HepG2 (cell line): Measurements from ENCODE around the gene NAT14. TPM values are rescaled to one million over a fixed set of nuclear protein-coding genes. Genes with fewer than 3 reads are reported as not detected.
A peak's percentile ranks its signal among the peaks of the same experiment; 100 is the strongest.

ENCODE experiments used
- ATAC-seq: fragments of 200-7000 bp; cut with Tn5 transposase; 3 replicates; pipeline ENCODE4 v1.9.1; 2020; ENCODE audit warnings: mild to moderate bottlenecking, moderate library complexity
- BruUV-seq: library from RNA; stranded (reverse); fragments of 400-500 nt; replicated peaks from 2 replicates; lab custom pipeline; 2021; lab: Mats Ljungman, UMichigan
- CTCF ChIA-PET: fragments of 300-600 bp; formaldehyde crosslinking; extraction: SDS; loops from one replicate; lab custom pipeline; 2021; ENCODE audit warnings: low total read pairs, inconsistent platforms, low intra/inter-chr PET ratio; lab: Yijun Ruan, JAX
- POLR2A ChIA-PET: fragments of 350-600 bp; sonication (Branson Sonifier 250); formaldehyde crosslinking; loops from one replicate; lab custom pipeline; 2020; ENCODE audit warnings: antibody characterized with exemption, inconsistent platforms; lab: Yijun Ruan, JAX
- DNase-seq: peaks from one replicate; pipeline ENCODE4 v3.0.0-alpha.2; 2015; ENCODE audit warnings: low spot score
- FAIRE-seq: peaks from 3 replicates; lab custom pipeline; 2011; peaks lifted over from hg19 to GRCh38; lab: Jason Lieb, UNC
- H2AFZ ChIP-seq: one replicate; pipeline ENCODE4 v1.6.1; 2011; ENCODE audit warnings: low read length, inconsistent platforms
- H3K27ac ChIP-seq: fragments of 300-600 bp; 3 replicates; pipeline ENCODE4 v1.8.0; 2011; ENCODE audit warnings: mixed run types, mild to moderate bottlenecking, mixed read lengths, low read length, inconsistent platforms; ENCODE audit not compliant: insufficient read depth; ENCODE audit errors: extremely low read length
- H3K27me3 ChIP-seq, 2 experiments: fragments of 200-600 bp in 1 of 2; 2 replicates in 1 of 2; 3 replicates in 1 of 2; pipeline versions ENCODE4 v1.6.0 to v1.8.0; 2011; ENCODE audit warnings: low read length in 2 of 2, mild to moderate bottlenecking in 2 of 2, moderate library complexity in 2 of 2, inconsistent platforms in 1 of 2; ENCODE audit not compliant: insufficient read depth in 2 of 2, control insufficient read depth in 1 of 2
- H3K36me3 ChIP-seq, 2 experiments: fragments of 200-600 bp in 1 of 2; replicated peaks in 1 of 2; 2 replicates in 1 of 2; 3 replicates in 1 of 2; pipeline versions ENCODE4 v1.5.1 to v1.8.0; 2011; ENCODE audit warnings: low read length in 2 of 2, inconsistent platforms in 1 of 2; ENCODE audit not compliant: insufficient read depth in 2 of 2, control insufficient read depth in 1 of 2
- H3K4me1 ChIP-seq: 2 replicates; pipeline ENCODE4 v1.5.1; 2012; ENCODE audit warnings: low read length, inconsistent platforms; ENCODE audit not compliant: insufficient read depth
- H3K4me2 ChIP-seq: 2 replicates; pipeline ENCODE4 v1.6.0; 2011; ENCODE audit warnings: low read depth, low read length, inconsistent platforms
- H3K4me3 ChIP-seq, 3 experiments: fragments of 200-600 bp in 1 of 3; sonication (generic), shearing (Covaris generic) in 1 of 3; replicated peaks in 1 of 3; 2 replicates each; pipeline ENCODE4 v1.5.1; 2011 to 2016; ENCODE audit warnings: low read length in 3 of 3, inconsistent platforms in 2 of 3, low read depth in 2 of 3, mild to moderate bottlenecking in 2 of 3, control low read depth in 1 of 3, mixed read lengths in 1 of 3; ENCODE audit not compliant: insufficient read depth in 1 of 3
- H3K79me2 ChIP-seq: one replicate; pipeline ENCODE4 v1.6.1; 2011; ENCODE audit warnings: low read length, inconsistent platforms; ENCODE audit not compliant: insufficient read depth
- H3K9ac ChIP-seq: 2 replicates; pipeline ENCODE4 v1.6.0; 2011; ENCODE audit warnings: mild to moderate bottlenecking, low read depth, low read length, inconsistent platforms; ENCODE audit not compliant: insufficient read depth
- H3K9me3 ChIP-seq: 2 replicates; pipeline ENCODE4 v1.5.1; 2012; ENCODE audit warnings: mild to moderate bottlenecking, low read length
- H4K20me1 ChIP-seq: 2 replicates; pipeline ENCODE4 v1.6.0; 2011; ENCODE audit warnings: inconsistent platforms, mild to moderate bottlenecking, low read length, moderate library complexity; ENCODE audit not compliant: insufficient read depth
- FOXA3 ChIP-seq: IDR thresholded peaks from 2 replicates; pipeline ENCODE4 v1.6.1; 2016; ENCODE audit warnings: missing genetic modification reagents, missing compliant biosample characterization
- MTA1 ChIP-seq: sonication (generic); formaldehyde crosslinking; IDR thresholded peaks from 2 replicates; pipeline ENCODE4 v1.4.0; 2020; ENCODE audit warnings: missing genetic modification reagents, mild to moderate bottlenecking, borderline replicate concordance
- MTA3 ChIP-seq: sonication (generic); formaldehyde crosslinking; IDR thresholded peaks from 2 replicates; pipeline ENCODE4 v1.4.0; 2020; ENCODE audit warnings: missing genetic modification reagents
- NFYB ChIP-seq: sonication (generic); formaldehyde crosslinking; IDR thresholded peaks from 2 replicates; pipeline ENCODE4 v1.4.0; 2020; ENCODE audit warnings: missing genetic modification reagents
- PHF21A ChIP-seq: sonication (generic); formaldehyde crosslinking; IDR thresholded peaks from 2 replicates; pipeline ENCODE4 v1.5.0; 2020; ENCODE audit warnings: mild to moderate bottlenecking, missing genetic modification reagents
- RNF219 ChIP-seq: sonication (generic); formaldehyde crosslinking; IDR thresholded peaks from 2 replicates; pipeline ENCODE4 v1.5.0; 2020; ENCODE audit warnings: mild to moderate bottlenecking, missing genetic modification reagents
- SSRP1 ChIP-seq: IDR thresholded peaks from 2 replicates; pipeline ENCODE4 v1.6.1; 2016; ENCODE audit warnings: control low read depth
- UBTF ChIP-seq: sonication (generic); formaldehyde crosslinking; IDR thresholded peaks from 2 replicates; pipeline ENCODE4 v1.4.0; 2020; ENCODE audit warnings: mild to moderate bottlenecking, missing genetic modification reagents
- ZMYM3 ChIP-seq: sonication (generic); formaldehyde crosslinking; IDR thresholded peaks from 2 replicates; pipeline ENCODE4 v1.5.1; 2020; ENCODE audit warnings: mild to moderate bottlenecking, missing genetic modification reagents
- ZNF143 ChIP-seq: sonication (generic); formaldehyde crosslinking; IDR thresholded peaks from 2 replicates; pipeline ENCODE4 v1.4.0; 2020; ENCODE audit warnings: missing genetic modification reagents
- ZNF232 ChIP-seq: sonication (generic); formaldehyde crosslinking; IDR thresholded peaks from 2 replicates; pipeline ENCODE4 v1.4.0; 2020; ENCODE audit warnings: missing genetic modification reagents, borderline replicate concordance
- ZNF256 ChIP-seq: sonication (generic); formaldehyde crosslinking; conservative IDR thresholded peaks from 2 replicates; pipeline ENCODE4 v1.4.0; 2020; ENCODE audit warnings: missing genetic modification reagents
- ZNF713 ChIP-seq: sonication (generic); formaldehyde crosslinking; IDR thresholded peaks from 2 replicates; pipeline ENCODE4 v1.4.0; 2020; ENCODE audit warnings: mild to moderate bottlenecking, missing genetic modification reagents
- ZNF784 ChIP-seq: sonication (generic); formaldehyde crosslinking; IDR thresholded peaks from 2 replicates; pipeline ENCODE4 v1.5.1; 2020; ENCODE audit warnings: missing genetic modification reagents, mild to moderate bottlenecking, borderline replicate concordance
- WGBS: methylation state at CpG from one replicate; pipeline ENCODE4 v1.1.6; 2017; ENCODE audit warnings: low lambda C conversion rate; 5-methylcytosine and 5-hydroxymethylcytosine counted together
- in situ Hi-C: cut with HindIII; loops from 2 replicates; pipeline ENCODE4 v1.10.0; 2017; ENCODE audit warnings: low pct_unique_long_range_greater_than_20kb; ENCODE audit not compliant: extremely low pct_ligation_motif_present
- intact Hi-C: fragments of 100-400 bp; cut with micrococcal nuclease; formaldehyde crosslinking; loops from one replicate; pipeline ENCODE4 v1.10.0; 2022; ENCODE audit not compliant: unreplicated experiment
- polyA plus RNA-seq, 8 experiments: library from polyadenylated mRNA; depleted of rRNA in 3 of 8; stranded (reverse) in 7 of 8; unstranded in 1 of 8; fragments of >200 nt; fragmentation: Illumina TruSeq in 4 of 8; extraction: Trizol in 4 of 8; gene quantifications; 2 replicates each; pipeline versions ENCODE4 v1.2.1 to v1.2.3, GENCODE V29; 2011 to 2016; ENCODE audit warnings: low read depth in 4 of 8, missing spikeins in 1 of 8, mixed read lengths in 1 of 8; ENCODE audit not compliant: insufficient read depth in 1 of 8
- total RNA-seq, 5 experiments: library from RNA; depleted of rRNA; stranded (reverse); fragments of >200 nt; fragmentation: Illumina TruSeq; extraction: Trizol; gene quantifications; 2 replicates each; pipeline ENCODE4 v1.2.3, GENCODE V29; 2016; ENCODE audit warnings: low read depth in 1 of 5

NAT14 gene
- total and polyA plus RNA-seq, 2 of the 13 experiments (the other 11 are each of a cell fraction or from before 2014, with no cell fraction given) = 20.7 to 22.3 TPM

GRCh38 chr19:55478364-55478763 lies 6.6 kb upstream of the NAT14 start:
- 0 out of 2 replicates have a peak overlapping the region, but pooled peaks have one; percentile 78 for H3K4me2 ChIP-seq
- POLR2A ChIA-PET = no interaction called here
- no peak for TF ChIP-seq NFYB (CRISPR knock-in tag)
- no peak for TF ChIP-seq ZNF784 (CRISPR knock-in tag)
- TF ChIP-seq FOXA3 = no peak
- no peak for TF ChIP-seq SSRP1 (CRISPR knock-in tag)
- no peak for TF ChIP-seq RNF219 (CRISPR knock-in tag)
- no peak for TF ChIP-seq MTA1 (CRISPR knock-in tag)
- TF ChIP-seq ZNF713 (CRISPR knock-in tag) = no peak
- TF ChIP-seq ZNF143 (CRISPR knock-in tag) = no peak
- no peak for TF ChIP-seq ZNF256
- no peak for TF ChIP-seq MTA3 (CRISPR knock-in tag)
- no peak for TF ChIP-seq ZMYM3 (CRISPR knock-in tag)
- no peak for TF ChIP-seq PHF21A (CRISPR knock-in tag)
- no peak for TF ChIP-seq ZNF232
- no peak for TF ChIP-seq UBTF

More at GRCh38 chr19:55478364-55478763, 6.6 kb upstream of the NAT14 start:
- H4K20me1 ChIP-seq = no peaks in the 10 kb centered on the region
- H3K27ac ChIP-seq = no peak overlapping the region
- WGBS = 92% methylated on average over 11 of the region's 12 CpGs
- BruUV-seq = no TSS peak
- ATAC-seq (no peak), FAIRE-seq (no peak), DNase-seq (no peak)
- CTCF ChIA-PET = no interaction called here
- in situ Hi-C loops (no loop called here), intact Hi-C loops (no loop called here)
- H3K27me3 ChIP-seq = no peaks in the 10 kb centered on the region; a peak in 1 of 5 replicates
- H3K4me1 ChIP-seq = peaks cover 40% of the 10 kb centered on the region
- H3K79me2 ChIP-seq = peaks cover 11% of the 10 kb centered on the region
- H2AFZ ChIP-seq = no peak overlapping the region
- H3K36me3 ChIP-seq = no peaks in the 10 kb centered on the region
- H3K4me3 ChIP-seq = no peak overlapping the region
- no peaks in the 10 kb centered on the region for H3K9me3 ChIP-seq
- peak overlapping the region; percentile 3; the same call in 1 of the 2 replicates for H3K9ac ChIP-seq
